NK-92 treated with Interleukin-12 subunit alpha and Interleukin-12 subunit beta, amount 100 ng/mL, for 24 hours (cell line): ENCODE results near the gene MARCHF4.

ENCODE experiments used
- DNase-seq: peaks from one replicate; lab custom pipeline; 2025; lab: John Stamatoyannopoulos, UW

MARCHF4 gene

DNA sequence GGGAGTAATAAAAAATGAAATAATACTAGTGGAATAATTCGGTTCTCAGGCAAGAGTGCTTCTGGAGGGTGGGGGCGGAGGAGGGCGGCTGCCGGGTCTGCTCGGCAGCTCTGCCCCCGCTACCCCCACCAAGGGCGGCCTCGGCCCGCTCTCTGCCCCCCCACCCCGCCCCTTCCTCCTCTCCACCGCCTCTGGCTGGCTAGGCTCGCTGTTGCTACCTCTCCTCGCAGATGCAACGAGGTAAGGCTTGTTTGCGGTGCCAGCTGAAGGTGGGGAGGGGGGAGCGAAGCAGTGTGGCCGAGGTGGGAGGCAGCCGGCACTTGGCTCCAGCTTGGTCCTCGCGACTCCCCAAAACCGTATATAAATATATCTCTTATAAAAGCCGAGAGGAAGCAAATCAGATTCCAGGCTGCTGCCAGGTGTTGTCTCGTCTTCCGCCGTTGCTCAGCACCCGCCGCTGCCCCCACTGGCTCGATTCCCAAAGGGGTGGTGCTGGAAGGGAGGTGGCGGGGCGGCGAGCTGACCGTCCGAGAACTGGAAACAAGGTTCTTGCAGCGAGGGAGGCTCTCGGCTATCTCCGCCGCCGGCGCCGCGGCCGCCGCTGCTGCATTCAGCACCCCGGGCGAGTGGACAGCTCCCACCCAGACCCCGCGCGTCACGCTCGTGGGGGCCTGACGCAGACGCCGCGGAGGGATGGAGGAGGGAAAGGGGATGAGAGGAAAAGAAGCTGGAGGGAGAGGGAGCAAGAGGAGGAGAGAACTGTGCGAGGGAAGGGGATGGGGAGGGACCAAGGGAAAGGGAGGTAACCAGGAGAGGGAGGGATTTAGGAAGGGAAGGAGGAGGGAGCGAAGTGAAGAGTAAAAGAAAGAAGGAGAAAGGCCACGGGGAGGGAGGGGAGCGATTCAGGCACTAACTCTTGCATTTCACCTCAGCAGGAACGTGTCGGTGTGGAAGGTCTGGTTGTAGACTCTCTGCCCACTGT, at the start of gene MARCHF4:
TSS of gene MARCHF4 (minus strand) at position 763 of the 982 bp plus-strand sequence. CDS start 2,223 bp downstream, outside the sequence.
- DNase-seq: no peak

- no peak for DNase-seq
These were observed 48.3 kb upstream of the MARCHF4 start for GRCh38 chr2:216420367-216421101.

GRCh38 chr2:216418981-216419380, 46.7 kb upstream of the MARCHF4 start:
- no peak for DNase-seq

DNA sequence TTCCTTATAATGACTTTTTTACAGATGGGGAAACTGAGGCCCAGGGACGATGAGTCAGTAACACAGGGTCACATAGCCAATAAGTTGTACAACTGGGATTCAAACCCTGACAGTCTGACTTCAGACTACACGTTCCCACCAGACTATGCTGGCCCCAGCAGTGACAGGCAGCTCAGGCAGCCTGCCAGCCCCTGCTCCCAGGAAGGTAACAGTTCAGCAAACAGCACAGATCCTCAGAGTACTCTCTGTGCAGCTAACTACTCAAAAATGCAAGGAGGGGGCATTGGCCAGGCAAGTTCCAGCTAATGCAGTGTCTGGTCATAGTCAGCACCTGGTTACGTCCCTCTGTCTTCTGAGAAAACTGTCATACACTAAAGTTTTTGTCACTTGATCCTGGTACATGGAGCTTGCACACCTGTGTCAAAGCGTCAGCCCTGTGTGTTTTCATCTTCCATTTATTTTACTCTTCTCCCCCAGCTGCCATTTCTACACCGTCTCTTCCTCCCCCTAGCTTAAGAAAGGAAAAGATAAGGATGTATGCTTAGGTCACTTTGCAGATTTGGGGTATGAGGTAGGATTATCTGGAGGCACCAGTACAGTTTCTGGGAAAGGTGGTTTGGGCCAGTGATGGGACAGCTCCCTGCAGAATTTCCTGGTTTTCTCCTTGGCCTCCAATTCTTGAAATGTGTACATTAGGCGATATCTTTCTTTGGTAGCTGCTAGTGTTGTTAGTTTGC, 44.5 kb upstream of the MARCHF4 start:
- DNase-seq: no peak

DNA sequence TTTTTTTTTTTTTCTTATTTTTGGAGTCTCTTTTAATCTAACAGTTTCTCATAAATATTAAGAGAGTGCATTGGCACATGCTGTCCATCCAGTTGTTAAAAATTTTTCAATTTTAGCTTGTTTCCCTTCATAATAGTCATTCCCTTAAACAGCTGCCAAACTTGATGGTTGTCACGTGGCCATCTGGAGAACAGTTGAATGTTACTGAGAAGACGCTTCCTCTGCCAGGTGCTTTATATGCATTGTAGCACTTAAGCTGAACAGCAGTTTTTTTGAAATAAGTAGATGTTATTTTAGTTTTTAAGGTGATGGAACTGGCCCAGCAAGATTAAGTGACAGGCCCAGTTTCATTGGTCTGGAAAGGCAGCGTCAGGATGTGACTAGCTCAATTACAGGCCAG, 43.3 kb upstream of the MARCHF4 start:
- no peak for DNase-seq

DNA sequence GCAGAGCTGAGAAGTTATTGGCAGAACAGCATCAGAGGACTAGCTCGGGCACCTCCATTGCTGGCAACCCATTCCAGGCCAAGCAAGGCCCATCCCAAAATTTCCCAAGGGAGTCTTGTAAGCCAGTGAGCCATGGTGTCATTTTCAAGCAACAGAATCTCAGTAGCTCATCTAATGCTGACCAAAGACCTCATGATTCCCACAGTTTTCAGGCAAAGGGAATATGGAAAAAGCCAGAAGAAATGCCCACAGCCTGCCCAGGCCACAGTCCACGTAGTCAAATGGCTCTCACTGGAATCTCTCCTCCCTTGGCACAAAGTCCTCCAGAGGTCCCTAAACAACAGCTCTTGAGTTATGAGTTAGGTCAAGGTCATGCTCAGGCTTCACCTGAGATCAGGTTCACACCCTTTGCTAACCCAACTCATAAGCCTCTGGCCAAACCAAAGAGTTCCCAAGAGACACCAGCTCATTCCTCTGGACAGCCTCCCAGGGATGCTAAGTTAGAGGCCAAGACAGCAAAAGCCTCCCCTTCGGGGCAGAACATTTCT, 42.6 kb upstream of the MARCHF4 start:
- no peak for DNase-seq

- DNase-seq: no peak
These were observed 41.6 kb upstream of the MARCHF4 start for GRCh38 chr2:216413882-216414281.

DNA sequence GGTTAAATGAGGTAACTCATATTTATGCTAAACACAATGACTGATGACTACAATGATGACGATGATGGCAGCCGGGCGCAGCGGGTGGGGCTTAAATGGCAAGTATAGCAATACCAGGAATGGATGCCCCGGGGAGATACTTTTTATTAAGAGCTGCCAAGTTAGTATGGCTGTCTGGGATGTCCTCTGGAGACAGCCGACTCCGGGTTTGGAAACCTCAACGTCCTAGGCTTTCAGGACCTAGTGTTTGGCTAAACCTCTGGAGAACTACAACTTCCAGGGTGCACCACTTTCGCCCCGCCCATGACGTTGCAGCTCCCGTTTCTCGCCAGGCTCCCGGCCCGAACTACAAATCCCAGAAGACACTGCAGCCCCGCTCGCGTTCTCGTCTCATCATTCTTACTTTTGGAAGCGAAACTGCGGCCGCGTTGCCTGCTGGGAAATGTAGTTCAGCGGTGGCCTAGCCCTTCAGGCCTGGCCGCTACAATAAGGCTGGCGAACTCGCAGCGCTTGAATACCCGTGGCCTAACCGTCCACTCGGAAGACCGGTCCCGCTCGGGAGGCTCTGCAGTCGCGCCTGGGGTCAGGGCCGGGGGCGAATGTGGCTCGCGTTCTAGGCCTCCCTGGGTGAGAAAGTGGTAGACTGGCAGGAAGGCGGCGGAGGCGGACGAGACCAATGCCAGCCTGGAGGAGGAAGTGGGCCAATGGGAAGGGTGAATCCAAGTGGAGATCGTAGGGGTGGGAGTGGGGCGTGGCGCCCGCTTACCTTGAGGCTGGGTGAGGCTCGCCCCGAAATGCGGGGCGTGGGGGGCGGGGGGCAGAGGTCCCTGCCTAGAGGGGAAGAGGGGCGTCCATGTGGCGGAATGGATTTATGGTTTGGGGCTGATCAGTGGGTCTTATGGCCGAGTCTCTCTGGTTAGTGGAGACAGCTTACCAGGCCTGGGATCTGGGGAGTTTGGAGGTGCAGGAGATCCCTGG, 40.0 kb upstream of the MARCHF4 start, which contains the start of gene SMARCAL1:
TSS of gene SMARCAL1 (plus strand) at position 463 of the 978 bp plus-strand sequence. CDS start 2,221 bp downstream, outside the sequence.
- DNase-seq: peak; percentile 95

GRCh38 chr2:216410550-216410949, 38.3 kb upstream of the MARCHF4 start:
- no peak for DNase-seq

DNA sequence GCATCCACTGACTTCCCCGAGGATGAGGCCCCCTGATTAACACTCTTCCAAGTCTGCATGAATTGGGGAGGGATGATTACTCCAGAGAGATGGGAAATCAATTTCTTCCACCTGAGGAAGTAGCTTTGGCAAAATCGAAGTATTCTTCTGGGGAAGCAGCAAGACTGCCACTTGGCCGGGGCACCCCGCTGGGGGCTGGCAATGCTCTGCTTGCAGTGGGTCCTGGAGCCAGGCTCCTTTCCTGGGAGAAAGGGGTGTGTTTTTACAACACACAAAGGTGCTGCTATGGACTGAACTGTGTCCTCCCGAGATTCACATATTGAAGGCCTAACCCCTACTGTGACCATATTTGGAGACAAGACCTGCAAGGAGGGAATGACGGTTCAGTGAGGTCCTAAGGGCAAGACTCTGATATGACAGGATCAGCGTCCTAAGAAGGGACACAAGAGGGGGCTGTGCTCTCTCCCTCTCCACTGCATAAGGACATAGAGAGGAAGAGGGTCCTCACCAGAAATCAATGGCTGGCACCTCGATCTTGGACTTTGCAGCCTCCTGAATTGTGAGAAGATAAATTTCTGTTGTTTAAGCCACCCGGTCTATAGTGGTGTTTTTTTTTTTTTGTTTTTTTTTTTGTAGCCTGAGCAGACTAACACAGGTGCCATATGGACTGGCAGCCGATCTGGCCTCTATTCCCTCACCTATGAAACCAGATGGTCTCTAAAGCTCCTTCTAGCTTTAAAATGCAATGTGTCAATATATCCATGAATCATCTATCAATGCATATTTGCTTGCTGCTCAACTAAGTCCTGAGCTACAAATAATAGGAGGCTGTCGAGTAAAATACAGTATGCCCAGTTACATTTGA, 36.4 kb upstream of the MARCHF4 start:
- DNase-seq: no peak

GRCh38 chr2:216406826-216407225, 34.5 kb upstream of the MARCHF4 start:
- DNase-seq: no peak

- DNase-seq: no peak
These were observed 33.3 kb upstream of the MARCHF4 start for GRCh38 chr2:216405588-216405987.

DNA sequence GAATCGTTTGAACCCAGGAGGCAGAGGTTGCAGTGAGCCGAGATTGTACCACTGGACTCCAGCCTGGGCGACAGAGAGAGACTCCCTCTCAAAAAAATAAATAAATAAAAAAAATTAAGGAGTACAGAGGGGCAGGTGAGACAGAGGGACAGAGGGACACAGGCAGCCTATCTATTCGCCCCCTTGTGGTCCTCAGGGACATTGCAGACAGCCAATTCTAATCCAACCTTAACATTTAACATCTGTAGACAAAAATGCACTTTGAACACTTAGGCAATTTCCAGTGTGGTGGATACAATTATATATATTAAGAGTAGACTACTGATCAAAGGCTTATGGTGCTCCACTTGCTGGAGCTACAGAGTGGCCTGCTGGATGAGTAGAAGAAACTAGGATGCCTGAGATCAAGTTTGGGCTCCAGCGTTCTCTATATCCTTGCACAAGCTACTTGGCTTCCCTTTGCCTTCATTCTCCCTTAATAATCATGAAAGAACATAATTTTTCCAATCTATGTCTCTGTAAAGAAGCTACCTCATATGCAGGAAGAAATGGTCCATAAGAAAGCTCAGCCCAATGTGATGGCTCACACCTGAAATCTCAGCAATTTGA, 31.8 kb upstream of the MARCHF4 start:
- DNase-seq: no peak

GRCh38 chr2:216402751-216403150, 30.5 kb upstream of the MARCHF4 start:
- DNase-seq: no peak

GRCh38 chr2:216399621-216400020, 27.3 kb upstream of the MARCHF4 start:
- no peak for DNase-seq

DNA sequence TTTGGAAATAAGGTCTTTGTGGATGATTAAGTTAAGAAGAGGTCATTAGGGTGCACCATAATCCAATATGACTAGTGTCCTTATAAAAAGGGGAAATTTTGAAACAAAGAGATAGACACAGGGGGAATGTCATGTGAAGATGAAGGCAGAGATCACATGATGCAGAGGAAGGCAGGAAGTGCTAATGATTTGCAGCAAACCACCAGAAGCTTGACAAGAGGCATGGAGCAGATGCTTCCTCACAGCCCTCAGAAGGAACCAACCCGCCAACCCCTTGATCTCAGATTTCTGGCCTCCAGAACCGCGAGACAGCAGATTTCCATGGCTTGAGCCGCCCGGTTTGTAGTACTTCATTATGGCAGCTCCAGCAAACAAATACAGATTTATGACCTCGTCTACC, 22.6 kb upstream of the MARCHF4 start:
- no peak for DNase-seq

DNA sequence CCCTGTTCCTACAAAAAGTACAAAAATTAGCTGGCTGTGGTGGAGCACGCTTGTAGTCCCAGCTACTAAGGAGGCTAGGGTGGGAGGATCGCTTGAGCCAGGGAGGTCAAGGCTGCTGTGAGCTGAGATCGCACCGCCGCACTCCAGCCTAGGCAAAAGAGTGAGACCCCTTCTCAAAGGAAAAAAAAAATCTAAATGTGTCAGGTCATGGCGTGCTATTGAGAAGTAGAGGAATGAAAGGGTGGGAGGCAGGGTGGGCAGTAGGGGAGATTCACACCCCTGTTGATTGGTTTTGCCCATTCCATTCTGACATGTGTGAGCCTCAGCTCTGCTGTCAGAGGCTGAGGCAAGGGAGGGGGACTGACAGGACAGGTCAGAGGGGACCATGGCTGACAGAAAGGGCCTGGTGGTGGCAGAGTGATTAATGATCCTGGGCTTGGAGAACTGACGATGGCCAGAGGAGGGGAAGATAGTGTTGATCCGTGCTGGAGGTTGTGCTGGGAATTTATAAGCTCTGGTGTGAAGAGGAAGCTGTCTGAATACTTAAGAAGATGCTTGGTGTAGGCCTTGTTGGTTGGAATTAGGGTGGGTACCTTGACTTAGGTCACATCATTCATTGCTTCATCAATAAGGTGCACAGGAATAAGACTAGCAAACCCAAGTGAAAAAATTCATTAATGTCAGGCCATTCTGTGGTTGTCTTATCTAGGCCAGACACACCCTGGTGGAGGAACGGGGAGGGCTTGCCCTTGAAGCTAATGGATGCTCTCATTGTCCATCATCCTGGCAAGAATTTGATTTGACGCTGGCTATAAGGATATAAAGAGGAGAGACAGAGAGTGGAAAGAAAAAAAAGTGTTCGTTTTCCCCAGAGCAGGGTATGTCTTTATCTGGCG, 20.9 kb upstream of the MARCHF4 start:
- no peak for DNase-seq

DNA sequence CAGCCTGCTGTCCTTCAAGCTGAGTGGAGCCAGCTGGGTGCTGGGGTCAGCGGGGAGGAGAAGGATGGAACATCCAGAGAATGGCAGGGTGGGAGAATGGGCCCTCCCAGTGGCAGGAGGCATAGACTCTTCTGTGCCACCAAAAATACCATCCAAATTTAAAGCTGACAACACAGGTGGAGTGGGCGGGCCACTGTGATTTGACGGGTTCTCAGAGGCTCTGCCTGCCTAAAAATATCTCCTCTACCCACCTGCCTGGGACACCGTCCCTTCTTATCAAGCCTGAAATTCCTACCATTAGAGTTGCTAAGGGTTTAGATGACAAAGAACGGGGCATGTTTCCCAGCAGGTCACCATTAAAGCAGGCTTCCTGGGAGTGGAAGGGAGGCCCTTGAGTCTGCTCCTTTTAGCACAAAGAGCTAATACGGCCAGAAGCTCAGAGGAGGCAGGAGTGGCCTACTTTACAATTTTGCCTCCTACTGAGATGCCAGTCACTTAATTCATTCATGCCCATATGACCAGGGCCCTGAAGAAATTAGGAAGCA, 19.8 kb upstream of the MARCHF4 start:
- no peak for DNase-seq
